Endothelial cell of umbilical vein (primary cell): ENCODE data around the gene TCN1. TPM values are rescaled to one million over a fixed set of nuclear protein-coding genes. Genes with fewer than 3 reads are reported as not detected.

Source experiments
- BruUV-seq: library from RNA; stranded (reverse); fragments of 400-500 nt; replicated peaks from 2 replicates; lab custom pipeline; 2021; lab: Mats Ljungman, UMichigan
- CTCF ChIA-PET: fragments of 300-600, 350-600 bp; sonication (Branson Sonifier 250); formaldehyde crosslinking; loops from one replicate; lab custom pipeline; 2021; ENCODE audit warnings: antibody characterized with exemption, inconsistent platforms; lab: Charles Lee
- POLR2A ChIA-PET: fragments of 300-600, 350-600 bp; sonication (Branson Sonifier 250); formaldehyde crosslinking; loops from one replicate; lab custom pipeline; 2021; ENCODE audit warnings: antibody characterized with exemption, inconsistent platforms; lab: Charles Lee
- DNase-seq: peaks from one replicate; pipeline ENCODE4 v3.0.0-alpha.2; 2011; ENCODE audit warnings: low read depth, low spot score
- FAIRE-seq: peaks from 2 replicates; lab custom pipeline; 2011; peaks lifted over from hg19 to GRCh38; lab: Jason Lieb, UNC
- H2AFZ ChIP-seq: 2 replicates; pipeline ENCODE4 v1.6.0; 2012; ENCODE audit warnings: low read depth, low read length, control low read depth, inconsistent platforms
- H3K27ac ChIP-seq: 2 replicates; pipeline ENCODE4 v1.5.1; 2011; ENCODE audit warnings: low read depth, mild to moderate bottlenecking, control low read depth, low read length, moderate library complexity; ENCODE audit not compliant: insufficient read depth
- H3K27me3 ChIP-seq, 2 experiments: 2 replicates each; pipeline versions ENCODE4 v1.6.0 to v1.6.1; 2011; ENCODE audit warnings: low read length in 2 of 2, mixed read lengths in 1 of 2; ENCODE audit not compliant: control insufficient read depth in 2 of 2, insufficient read depth in 2 of 2
- H3K36me3 ChIP-seq, 2 experiments: 2 replicates in 1 of 2; 3 replicates in 1 of 2; pipeline ENCODE4 v1.5.1; 2011; ENCODE audit warnings: low read length in 2 of 2, mild to moderate bottlenecking in 1 of 2, moderate library complexity in 1 of 2; ENCODE audit not compliant: control insufficient read depth in 2 of 2, insufficient read depth in 2 of 2; ENCODE audit errors: extremely low read depth in 1 of 2
- H3K4me1 ChIP-seq: 3 replicates; pipeline ENCODE4 v1.5.1; 2011; ENCODE audit warnings: mild to moderate bottlenecking, low read length; ENCODE audit not compliant: control insufficient read depth, insufficient read depth; ENCODE audit errors: extremely low read depth
- H3K4me2 ChIP-seq: 2 replicates; pipeline ENCODE4 v1.6.1; 2011; ENCODE audit warnings: low read length, control low read depth, mixed read lengths; ENCODE audit not compliant: insufficient read depth
- H3K4me3 ChIP-seq, 3 experiments: fragments of 200-600 bp in 1 of 3; sonication (generic), shearing (Covaris generic) in 1 of 3; replicated peaks in 1 of 3; 2 replicates each; pipeline ENCODE4 v1.5.1; 2011 to 2016; ENCODE audit warnings: control low read depth in 3 of 3, low read length in 3 of 3, mild to moderate bottlenecking in 2 of 3, inconsistent platforms in 1 of 3, low read depth in 1 of 3, moderate library complexity in 1 of 3; ENCODE audit not compliant: insufficient read depth in 1 of 3
- H3K79me2 ChIP-seq: 2 replicates; pipeline ENCODE4 v1.6.0; 2012; ENCODE audit warnings: low read length, inconsistent platforms; ENCODE audit not compliant: control insufficient read depth, insufficient read depth
- H3K9ac ChIP-seq: replicated peaks from 2 replicates; pipeline ENCODE3; 2011; ENCODE audit warnings: low read length, control low read depth; ENCODE audit not compliant: insufficient read depth; ENCODE audit errors: extremely low read depth
- H3K9me1 ChIP-seq: replicated peaks from 3 replicates; pipeline ENCODE4 v1.6.0; 2011; ENCODE audit warnings: mild to moderate bottlenecking, low read length; ENCODE audit not compliant: control insufficient read depth, insufficient read depth; ENCODE audit errors: extremely low read depth
- H3K9me3 ChIP-seq: replicated peaks from 2 replicates; pipeline ENCODE4 v1.5.1; 2012; ENCODE audit warnings: low read length, inconsistent platforms; ENCODE audit not compliant: control insufficient read depth, insufficient read depth
- H4K20me1 ChIP-seq: replicated peaks from 2 replicates; pipeline ENCODE3; 2011; ENCODE audit warnings: mild to moderate bottlenecking, low read length; ENCODE audit not compliant: control insufficient read depth, insufficient read depth; ENCODE audit errors: extremely low read depth
- EZH2 ChIP-seq: IDR thresholded peaks from 2 replicates; pipeline ENCODE4 v1.6.1; 2012; ENCODE audit warnings: borderline replicate concordance, low read depth, mild to moderate bottlenecking, moderate library complexity, low read length, inconsistent platforms; ENCODE audit not compliant: severe bottlenecking
- FOS ChIP-seq: IDR thresholded peaks from 2 replicates; pipeline ENCODE4 v1.6.1; 2011; ENCODE audit warnings: mild to moderate bottlenecking, low read length, moderate library complexity, borderline replicate concordance; ENCODE audit not compliant: insufficient read depth
- GATA2 ChIP-seq: IDR thresholded peaks from 2 replicates; pipeline ENCODE4 v1.7.0; 2011; ENCODE audit warnings: low read depth, mild to moderate bottlenecking, moderate library complexity, mixed read lengths, low read length; ENCODE audit not compliant: insufficient read length, insufficient read depth
- JUN ChIP-seq: IDR thresholded peaks from 2 replicates; pipeline ENCODE4 v1.6.1; 2011; ENCODE audit warnings: borderline replicate concordance, low read depth; ENCODE audit not compliant: insufficient read length, insufficient read depth
- MYC ChIP-seq: IDR thresholded peaks from one replicate; pipeline ENCODE4 v1.6.1; 2011; ENCODE audit warnings: mild to moderate bottlenecking, low read depth, low read length
- POLR2A ChIP-seq: IDR thresholded peaks from 2 replicates; pipeline ENCODE4 v1.6.1; 2012; ENCODE audit warnings: low read depth, mild to moderate bottlenecking, control low read depth, low read length
- POLR2AphosphoS5 ChIP-seq: IDR thresholded peaks from 2 replicates; pipeline ENCODE4 v1.6.1; 2012; ENCODE audit warnings: low read depth, mild to moderate bottlenecking, control low read depth, low read length, moderate library complexity; ENCODE audit not compliant: insufficient read depth
- dilution Hi-C: fragments of 300-500 bp; cut with MboI; formaldehyde crosslinking; loops from one replicate; pipeline ENCODE4 v1.15.0; 2019; ENCODE audit warnings: low sequenced_read_pairs; ENCODE audit not compliant: extremely low pct_ligation_motif_present
- intact Hi-C: fragments of 100-400 bp; cut with micrococcal nuclease; formaldehyde crosslinking; loops from one replicate; pipeline ENCODE4 v1.10.0; 2022
- polyA plus RNA-seq, 4 experiments: library from polyadenylated mRNA; depleted of rRNA in 3 of 4; stranded (reverse) in 3 of 4; unstranded in 1 of 4; fragments of >200 nt; gene quantifications; 2 replicates each; pipeline versions ENCODE4 v1.2.1 to v1.2.3, GENCODE V29; 2011 to 2012; ENCODE audit warnings: missing spikeins in 1 of 4
- total RNA-seq: library from RNA; stranded (reverse); gene quantifications from 2 replicates; pipeline ENCODE4 v1.2.3, GENCODE V29; 2021
- TF ChIP-seq, protein P1 (sequence below): IDR thresholded peaks from 2 replicates; pipeline ENCODE4 v1.6.1; 2011; ENCODE audit not compliant: insufficient read depth, insufficient read length
- TF ChIP-seq, protein P2 (sequence below), 2 donors: IDR thresholded peaks; 1 replicate in 1 of 2; 2 replicates in 1 of 2; pipeline ENCODE4 v1.5.1; 2011; ENCODE audit warnings: low read length in 2 of 2, mild to moderate bottlenecking in 2 of 2, moderate library complexity in 2 of 2, control low read depth in 1 of 2, inconsistent platforms in 1 of 2, low read depth in 1 of 2; ENCODE audit not compliant: insufficient read depth in 1 of 2; ENCODE audit errors: extremely low read depth in 1 of 2

Gene TCN1
- total and polyA plus RNA-seq, 2 donors (not counting 3 experiments of a cell fraction or from before 2014, with no cell fraction given), result not detected

DNA sequence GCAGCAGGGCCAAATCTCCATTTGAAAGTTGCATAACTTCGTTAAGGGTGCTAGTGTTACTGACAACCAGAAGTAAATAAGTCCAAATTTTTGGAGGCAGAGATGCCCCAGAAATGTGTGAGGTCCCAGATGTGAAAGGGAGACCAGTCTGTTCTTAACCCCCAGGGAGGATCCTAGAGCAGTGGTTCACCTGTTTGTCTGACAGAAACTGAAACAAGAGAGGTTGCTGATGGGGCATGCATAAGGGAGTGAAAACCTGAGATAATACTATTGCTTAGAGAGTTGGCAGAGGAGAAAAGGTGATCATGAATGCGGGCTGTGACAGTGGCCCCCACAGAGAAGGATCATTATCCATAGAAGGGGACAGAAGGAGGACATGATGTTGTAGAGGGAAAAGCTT, 24.8 kb downstream of the TCN1 start:
- peaks cover 0 to 2% of the 10 kb centered on the region in 2 experiments for H3K27me3 ChIP-seq
- DNase-seq (no peak), FAIRE-seq (no peak)
- intact Hi-C loops, result no loop called here
- H3K36me3 ChIP-seq, result no peaks in the 10 kb centered on the region
- no peak overlapping the region for H3K4me3 ChIP-seq
- no peaks in the 10 kb centered on the region for H3K4me1 ChIP-seq
- H3K79me2 ChIP-seq, result no peaks in the 10 kb centered on the region
- no peak overlapping the region for H3K4me2 ChIP-seq
- dilution Hi-C loops, result no loop called here
- no peaks in the 10 kb centered on the region for H4K20me1 ChIP-seq
- no peaks in the 10 kb centered on the region for H3K9me3 ChIP-seq
- H3K27ac ChIP-seq, result no peak overlapping the region
- no peak overlapping the region for H3K9ac ChIP-seq
- H3K9me1 ChIP-seq, result no peaks in the 10 kb centered on the region
- POLR2A ChIA-PET, result no interaction called here
- CTCF ChIA-PET, result no interaction called here
- BruUV-seq, result no TSS peak
- H2AFZ ChIP-seq, result no peak overlapping the region
- TF ChIP-seq POLR2AphosphoS5, result no peak

DNA sequence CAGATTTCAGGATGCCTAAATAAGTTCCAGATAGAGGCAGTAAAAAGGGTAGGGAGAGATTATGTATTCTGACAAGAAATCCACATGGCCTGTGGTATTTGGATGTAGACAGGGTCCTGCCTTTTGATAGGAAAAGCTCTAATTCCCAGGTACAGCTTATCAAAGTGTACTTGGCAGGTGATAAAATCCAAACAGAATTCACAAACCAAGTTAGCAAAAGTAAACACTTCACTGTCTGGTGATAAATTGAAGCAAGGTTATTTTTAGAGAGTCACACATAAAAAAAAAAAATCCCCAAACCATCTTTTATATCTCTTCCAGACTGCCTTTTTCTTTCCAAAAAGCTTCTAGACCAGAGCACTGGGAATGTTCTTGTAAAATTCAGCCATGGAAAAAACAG, 26.7 kb downstream of the TCN1 start:
- Histone ChIP-seq H3K4me3 (no peak overlapping the region), H4K20me1 (no peaks in the 10 kb centered on the region), H3K9me1 (no peaks in the 10 kb centered on the region), H3K79me2 (no peaks in the 10 kb centered on the region), H3K27me3 (peaks cover 0 to 2% of the 10 kb centered on the region in 2 experiments), H2AFZ (no peak overlapping the region), H3K4me2 (no peak overlapping the region), H3K9me3 (no peaks in the 10 kb centered on the region), H3K4me1 (no peaks in the 10 kb centered on the region), H3K36me3 (no peaks in the 10 kb centered on the region), H3K9ac (no peak overlapping the region), H3K27ac (no peak overlapping the region)
- ChIA-PET CTCF (no interaction called here), POLR2A (no interaction called here)
- dilution Hi-C loops (no loop called here), intact Hi-C loops (no loop called here)
- no peak for DNase-seq
- no peak for FAIRE-seq
- BruUV-seq, result no TSS peak
- TF ChIP-seq POLR2A (no peak), POLR2AphosphoS5 (no peak), EZH2 (no peak), MYC (no peak), GATA2 (no peak), FOS (no peak), JUN (no peak)
- TF ChIP-seq, protein P1, sequence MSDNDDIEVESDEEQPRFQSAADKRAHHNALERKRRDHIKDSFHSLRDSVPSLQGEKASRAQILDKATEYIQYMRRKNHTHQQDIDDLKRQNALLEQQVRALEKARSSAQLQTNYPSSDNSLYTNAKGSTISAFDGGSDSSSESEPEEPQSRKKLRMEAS, result no peak
- TF ChIP-seq, protein P2, sequence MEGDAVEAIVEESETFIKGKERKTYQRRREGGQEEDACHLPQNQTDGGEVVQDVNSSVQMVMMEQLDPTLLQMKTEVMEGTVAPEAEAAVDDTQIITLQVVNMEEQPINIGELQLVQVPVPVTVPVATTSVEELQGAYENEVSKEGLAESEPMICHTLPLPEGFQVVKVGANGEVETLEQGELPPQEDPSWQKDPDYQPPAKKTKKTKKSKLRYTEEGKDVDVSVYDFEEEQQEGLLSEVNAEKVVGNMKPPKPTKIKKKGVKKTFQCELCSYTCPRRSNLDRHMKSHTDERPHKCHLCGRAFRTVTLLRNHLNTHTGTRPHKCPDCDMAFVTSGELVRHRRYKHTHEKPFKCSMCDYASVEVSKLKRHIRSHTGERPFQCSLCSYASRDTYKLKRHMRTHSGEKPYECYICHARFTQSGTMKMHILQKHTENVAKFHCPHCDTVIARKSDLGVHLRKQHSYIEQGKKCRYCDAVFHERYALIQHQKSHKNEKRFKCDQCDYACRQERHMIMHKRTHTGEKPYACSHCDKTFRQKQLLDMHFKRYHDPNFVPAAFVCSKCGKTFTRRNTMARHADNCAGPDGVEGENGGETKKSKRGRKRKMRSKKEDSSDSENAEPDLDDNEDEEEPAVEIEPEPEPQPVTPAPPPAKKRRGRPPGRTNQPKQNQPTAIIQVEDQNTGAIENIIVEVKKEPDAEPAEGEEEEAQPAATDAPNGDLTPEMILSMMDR (IDR thresholded peaks at IDR 0.05; ENCODE audit: extremely low read depth in 1 of 2, insufficient read depth in 1 of 2, low read depth in 1 of 2, low read length in 2 of 2), result no peak
